Esophagus squamous epithelium (tissue), 4 donors: ENCODE data around the gene TAOK3.

Experiments
- CTCF ChIP-seq, 6 experiments: fragments of 450-650 bp in 4 of 6; fragments of 200-600 bp in 2 of 6; sonication (generic) in 2 of 6; IDR thresholded peaks; one replicate each; pipeline ENCODE4 v1.5.1; 2016 to 2019; ENCODE audit warnings: antibody characterized with exemption in 6 of 6, mild to moderate bottlenecking in 4 of 6, moderate library complexity in 4 of 6
- POLR2A ChIP-seq, 4 donors: fragments of 450-650 bp; IDR thresholded peaks; one replicate each; pipeline ENCODE4 v1.6.1; 2017; ENCODE audit warnings: antibody characterized with exemption in 4 of 4, mild to moderate bottlenecking in 4 of 4, moderate library complexity in 3 of 4

DNA sequence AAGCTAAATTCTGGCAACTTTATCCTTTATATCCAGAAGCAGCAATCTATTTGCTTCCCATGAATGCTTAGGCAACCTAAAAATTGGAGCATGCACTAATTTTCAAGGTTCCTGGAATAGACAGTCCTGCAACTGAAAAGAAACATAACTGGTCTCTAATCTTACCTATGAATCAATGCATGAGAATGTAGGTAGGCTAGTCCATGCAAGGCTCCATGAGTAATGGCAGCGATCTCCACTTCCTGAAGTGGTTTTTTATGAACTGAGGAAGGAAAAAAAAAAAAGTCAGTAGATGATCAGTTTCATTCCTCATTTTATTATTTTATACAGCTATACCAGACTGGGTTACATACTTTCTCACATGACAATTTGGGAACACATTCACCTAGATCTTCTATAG is 134.8 kb downstream of the TAOK3 start:
- no peak for TF ChIP-seq CTCF (IDR thresholded peaks at IDR 0.05)
- TF ChIP-seq POLR2A (IDR thresholded peaks at IDR 0.05) = no peak
